Adrenal gland (tissue), 12 donors: ENCODE data around the gene C8G. TPM values are rescaled to one million over a fixed set of nuclear protein-coding genes. Genes with fewer than 3 reads are reported as not detected.

Experiments
- DNase-seq, 7 donors: peaks; one replicate each; pipeline ENCODE4 v3.0.0-alpha.2; 2019 to 2020
- H3K27ac ChIP-seq, 5 donors: fragments of 200-600 bp; sonication (generic) in 4 of 5; 1 replicate in 3 of 5; 2 replicates in 2 of 5; pipeline versions ENCODE4 v1.5.1 to v1.8.0; 2016 to 2020; ENCODE audit warnings: mild to moderate bottlenecking in 1 of 5
- H3K27me3 ChIP-seq: fragments of 200-600 bp; 2 replicates; pipeline ENCODE4 v1.8.0; 2021
- H3K36me3 ChIP-seq, 2 donors: fragments of 200-600 bp; replicated peaks in 1 of 2; 1 replicate in 1 of 2; 2 replicates in 1 of 2; pipeline versions ENCODE4 v1.5.1 to v1.8.0; 2018 to 2022
- H3K4me1 ChIP-seq, 2 donors: fragments of 200-600 bp; replicated peaks in 1 of 2; 1 replicate in 1 of 2; 2 replicates in 1 of 2; pipeline versions ENCODE4 v1.5.1 to v1.8.0; 2018 to 2021
- H3K4me3 ChIP-seq, 4 donors: fragments of 200-600 bp; sonication (generic) in 3 of 4; one replicate each; pipeline ENCODE4 v1.5.1; 2016 to 2018
- H3K9me3 ChIP-seq, 3 donors: fragments of 200-600 bp; sonication (generic) in 1 of 3; replicated peaks in 1 of 3; 1 replicate in 2 of 3; 2 replicates in 1 of 3; pipeline versions ENCODE4 v1.5.1 to v1.8.0; 2016 to 2021
- CTCF ChIP-seq, 6 experiments: fragments of 450-650 bp in 4 of 6; fragments of 200-600 bp in 2 of 6; sonication (generic) in 1 of 6; IDR thresholded peaks; 1 replicate in 5 of 6; 2 replicates in 1 of 6; pipeline versions ENCODE4 v1.5.1 to v1.8.0; 2016 to 2021; ENCODE audit warnings: antibody characterized with exemption in 6 of 6, mild to moderate bottlenecking in 2 of 6, moderate library complexity in 1 of 6
- POLR2A ChIP-seq, 2 donors: fragments of 450-650 bp; IDR thresholded peaks; one replicate each; pipeline ENCODE4 v1.6.1; 2017; ENCODE audit warnings: antibody characterized with exemption in 2 of 2, mild to moderate bottlenecking in 2 of 2, moderate library complexity in 1 of 2
- WGBS, 4 donors: extraction: QIAGEN DNeasy Blood & Tissue Kit in 2 of 4; methylation state at CpG; one replicate each; pipeline versions ENCODE4 v1.1.5 to v1.1.7; 2013 to 2017; 5-methylcytosine and 5-hydroxymethylcytosine counted together
- intact Hi-C, 2 donors: fragments of 100-400 bp; cut with DNase I; formaldehyde crosslinking; loops; one replicate each; pipeline versions ENCODE4 v1.14.1 to v1.15.0; 2022 to 2023
- polyA plus RNA-seq, 3 donors: library from polyadenylated mRNA; stranded (reverse); fragments of 200-250 nt in 2 of 3; fragments of 350-450 nt in 1 of 3; fragmentation: Illumina TruSeq in 1 of 3; extraction: RNeasy Lipid Tissue Mini Kit (QIAGEN cat#74804) in 1 of 3; gene quantifications; one replicate each; pipeline ENCODE4 v1.2.3, GENCODE V29; 2013 to 2014
- total RNA-seq, 9 donors: library from RNA; depleted of rRNA in 4 of 9; stranded (reverse); fragments of >200 nt in 4 of 9; fragments of 120-200 nt in 1 of 9; fragmentation: NEBNext Ultra II Directional in 1 of 9; extraction: Animal tissue kit (Norgen Biotek cat#: 25700) in 1 of 9; gene quantifications; one replicate each; pipeline versions ENCODE4 v1.1.0 to v1.2.4, GENCODE V29; 2013 to 2023
- donor health status: healthy with polysubstance abuse.
- donor health status: Bipolar disorder and iron deficiency.
- donor health status: DM: yes; HTN: yes; CAD: no.
- donor health status: DM: no; HTN: no; CAD: no.
- donor health status: DM: no; HTN: no; CAD: no.
- donor health status: DM: yes; HTN: yes; CAD: no.

Gene C8G
- total and polyA plus RNA-seq, 12 donors, result 0.68 to 5.5 (median 2.2) TPM; not detected in 6

GRCh38 chr9:136903041-136903554 lies 41.9 kb upstream of the C8G start:
- Histone ChIP-seq H3K4me1 (peaks cover 14 to 18% of the 10 kb centered on the region in 2 donors), H3K4me3 (no peak overlapping the region), H3K36me3 (peaks cover 0 to 28% of the 10 kb centered on the region in 2 donors), H3K9me3 (no peaks in the 10 kb centered on the region), H3K27me3 (no peaks in the 10 kb centered on the region), H3K27ac (peak overlapping the region in 1 of 5 donors; percentile 88)
- intact Hi-C loops, result no loop called here
- peak in 1 of 7 donors; percentile 26 for DNase-seq
- TF ChIP-seq CTCF (IDR thresholded peaks at IDR 0.05), result no peak
- TF ChIP-seq POLR2A (IDR thresholded peaks at IDR 0.05), result no peak
- WGBS, 4 donors, result 71 to 83% (median 77%) methylated on average over 12 of the region's 12 CpGs

GRCh38 chr9:136906266-136906665 lies 38.8 kb upstream of the C8G start:
- intact Hi-C loops, result no loop called here
- Histone ChIP-seq H3K4me3 (no peak overlapping the region), H3K27ac (no peak overlapping the region), H3K36me3 (peaks cover 0 to 28% of the 10 kb centered on the region in 2 donors), H3K27me3 (no peaks in the 10 kb centered on the region), H3K4me1 (peaks cover 14 to 18% of the 10 kb centered on the region in 2 donors), H3K9me3 (no peaks in the 10 kb centered on the region)
- no peak for TF ChIP-seq POLR2A (IDR thresholded peaks at IDR 0.05)
- no peak for TF ChIP-seq CTCF (IDR thresholded peaks at IDR 0.05)
- DNase-seq, result no peak
- 81 to 94% (median 83%) methylated on average over 4 of the region's 4 CpGs for WGBS, 4 donors

GRCh38 chr9:136907011-136907914 lies 37.8 kb upstream of the C8G start:
- TF ChIP-seq CTCF (IDR thresholded peaks at IDR 0.05) (no peak), POLR2A (IDR thresholded peaks at IDR 0.05) (no peak)
- no peak overlapping the region for H3K27ac ChIP-seq
- intact Hi-C loops, result no loop called here
- H3K36me3 ChIP-seq, result peaks cover 0 to 28% of the 10 kb centered on the region in 2 donors
- WGBS, 4 donors, result 94 to 96% (median 95%) methylated on average over 17 to 29 of the region's 29 CpGs
- no peaks in the 10 kb centered on the region for H3K27me3 ChIP-seq
- DNase-seq, result no peak
- H3K9me3 ChIP-seq, result no peaks in the 10 kb centered on the region
- H3K4me3 ChIP-seq, result no peak overlapping the region
- peaks cover 8 to 10% of the 10 kb centered on the region in 2 donors for H3K4me1 ChIP-seq

GRCh38 chr9:136910197-136910900 lies 34.7 kb upstream of the C8G start:
- Histone ChIP-seq H3K4me1 (no peaks in the 10 kb centered on the region), H3K27ac (no peak overlapping the region), H3K4me3 (no peak overlapping the region), H3K9me3 (no peaks in the 10 kb centered on the region), H3K27me3 (no peaks in the 10 kb centered on the region), H3K36me3 (peaks cover 0 to 34% of the 10 kb centered on the region in 2 donors)
- DNase-seq, result no peak
- intact Hi-C loops, result no loop called here
- no peak for TF ChIP-seq CTCF (IDR thresholded peaks at IDR 0.05)
- 95 to 96% (median 95%) methylated on average over 10 to 12 of the region's 12 CpGs for WGBS, 4 donors
